ENCODE data around the gene NCAM1. TPM values are rescaled to one million over a fixed set of nuclear protein-coding genes. Genes with fewer than 3 reads are reported as not detected.

The NCAM1 gene
- total RNA-seq, 3 donors from 2014 or later = 6.3 to 97.0 (median 9.3) TPM

DNA sequence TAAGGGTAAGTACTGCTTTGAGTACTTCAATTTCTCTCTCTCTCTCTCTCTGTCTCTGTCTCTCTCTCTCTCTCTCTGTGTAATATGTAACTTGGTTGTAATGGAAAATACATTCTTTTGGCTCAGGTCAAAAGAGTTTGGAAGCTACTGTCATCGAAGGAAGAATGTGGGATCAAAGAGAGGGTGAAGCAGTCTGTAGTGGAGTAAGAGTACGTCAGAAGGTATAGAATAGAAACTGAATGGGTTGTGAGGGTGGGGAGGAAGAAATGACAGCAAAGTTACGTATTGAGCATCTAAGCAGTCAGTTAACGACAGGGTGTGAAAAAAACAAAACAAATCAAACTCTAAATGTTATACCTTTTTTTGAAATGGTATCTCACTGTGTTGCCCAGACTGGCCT is 10.0 kb downstream of the NCAM1 start:
- TF ChIP-seq, protein P1, sequence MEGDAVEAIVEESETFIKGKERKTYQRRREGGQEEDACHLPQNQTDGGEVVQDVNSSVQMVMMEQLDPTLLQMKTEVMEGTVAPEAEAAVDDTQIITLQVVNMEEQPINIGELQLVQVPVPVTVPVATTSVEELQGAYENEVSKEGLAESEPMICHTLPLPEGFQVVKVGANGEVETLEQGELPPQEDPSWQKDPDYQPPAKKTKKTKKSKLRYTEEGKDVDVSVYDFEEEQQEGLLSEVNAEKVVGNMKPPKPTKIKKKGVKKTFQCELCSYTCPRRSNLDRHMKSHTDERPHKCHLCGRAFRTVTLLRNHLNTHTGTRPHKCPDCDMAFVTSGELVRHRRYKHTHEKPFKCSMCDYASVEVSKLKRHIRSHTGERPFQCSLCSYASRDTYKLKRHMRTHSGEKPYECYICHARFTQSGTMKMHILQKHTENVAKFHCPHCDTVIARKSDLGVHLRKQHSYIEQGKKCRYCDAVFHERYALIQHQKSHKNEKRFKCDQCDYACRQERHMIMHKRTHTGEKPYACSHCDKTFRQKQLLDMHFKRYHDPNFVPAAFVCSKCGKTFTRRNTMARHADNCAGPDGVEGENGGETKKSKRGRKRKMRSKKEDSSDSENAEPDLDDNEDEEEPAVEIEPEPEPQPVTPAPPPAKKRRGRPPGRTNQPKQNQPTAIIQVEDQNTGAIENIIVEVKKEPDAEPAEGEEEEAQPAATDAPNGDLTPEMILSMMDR (IDR thresholded peaks at IDR 0.05) = no peak
- no peaks in the 10 kb centered on the region for H3K4me1 ChIP-seq (ENCODE audit: low read depth)
- no peaks in the 10 kb centered on the region for H3K36me3 ChIP-seq (ENCODE audit: low read depth)
- H3K9me3 ChIP-seq = no peaks in the 10 kb centered on the region
- H3K4me3 ChIP-seq = no peak overlapping the region
- ATAC-seq (no peak), DNase-seq (no peak)
- intact Hi-C loops (cut with DNase I, micrococcal nuclease) = no loop called here

DNA sequence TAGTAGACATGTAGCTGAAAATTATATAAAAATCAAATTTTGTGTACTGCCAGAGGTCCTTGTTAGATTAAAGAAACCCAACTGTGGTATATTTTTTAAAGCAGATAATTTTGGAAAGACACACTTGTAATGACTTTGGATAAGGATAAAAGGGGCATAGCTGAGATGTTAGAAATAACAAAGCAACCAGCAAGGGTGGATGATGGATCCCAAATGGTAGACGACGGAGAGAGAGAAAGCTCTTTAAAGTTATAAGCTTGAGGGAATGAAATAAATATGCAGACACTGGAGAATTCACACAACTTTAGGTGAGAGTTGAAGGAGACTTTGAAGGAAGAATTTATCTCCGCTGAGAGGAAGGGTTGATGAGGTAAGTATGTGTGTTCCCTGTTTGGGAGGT is 10.6 kb downstream of the NCAM1 start:
- TF ChIP-seq, protein P1 (IDR thresholded peaks at IDR 0.05) = no peak
- no peaks in the 10 kb centered on the region for H3K36me3 ChIP-seq (ENCODE audit: low read depth)
- no peaks in the 10 kb centered on the region for H3K9me3 ChIP-seq
- intact Hi-C loops (cut with DNase I, micrococcal nuclease) = no loop called here
- H3K4me1 ChIP-seq (ENCODE audit: low read depth) = no peaks in the 10 kb centered on the region
- no peak for ATAC-seq
- no peak overlapping the region for H3K4me3 ChIP-seq
- DNase-seq = no peak

DNA sequence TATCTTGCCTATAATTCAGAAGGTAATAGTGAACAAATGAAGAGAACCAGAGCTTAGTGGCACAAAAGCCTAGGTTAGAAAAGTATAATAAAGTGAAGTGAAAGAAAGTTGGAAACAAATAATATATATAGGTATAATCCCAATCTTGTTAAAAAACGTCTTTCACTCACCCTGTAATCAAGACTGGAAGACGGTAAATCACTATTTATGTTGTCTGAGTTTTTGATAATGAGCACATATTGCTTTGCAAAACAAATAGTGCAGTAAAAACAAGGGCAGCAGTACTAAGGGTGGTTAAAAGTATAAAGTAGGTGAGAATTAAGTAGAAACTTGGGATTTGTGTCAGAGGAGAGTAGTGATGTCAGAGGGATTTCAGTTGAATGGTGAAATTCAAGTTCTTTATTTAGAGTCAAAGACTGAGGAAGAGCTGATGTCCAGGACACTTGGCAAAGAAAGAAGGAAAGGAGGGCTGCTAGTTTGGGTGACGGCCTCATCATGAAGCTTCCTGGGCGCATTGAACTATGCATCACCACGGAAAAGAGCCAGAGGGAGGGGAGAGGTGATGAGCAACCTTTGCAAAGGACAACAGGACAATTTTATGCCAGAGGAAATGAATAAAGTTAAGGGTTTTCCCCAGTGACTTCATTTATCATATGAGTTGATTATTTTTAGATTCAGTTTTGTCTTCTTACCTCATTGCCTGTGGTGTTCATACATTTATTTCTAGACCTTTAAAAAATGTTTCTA is 11.4 kb downstream of the NCAM1 start:
- DNase-seq (no peak), ATAC-seq (no peak)
- TF ChIP-seq, protein P1 (IDR thresholded peaks at IDR 0.05) = no peak
- Histone ChIP-seq H3K4me1 (ENCODE audit: low read depth) (no peaks in the 10 kb centered on the region), H3K36me3 (ENCODE audit: low read depth) (no peaks in the 10 kb centered on the region), H3K4me3 (no peak overlapping the region), H3K9me3 (no peaks in the 10 kb centered on the region)
- intact Hi-C loops (cut with DNase I, micrococcal nuclease) = no loop called here

DNA sequence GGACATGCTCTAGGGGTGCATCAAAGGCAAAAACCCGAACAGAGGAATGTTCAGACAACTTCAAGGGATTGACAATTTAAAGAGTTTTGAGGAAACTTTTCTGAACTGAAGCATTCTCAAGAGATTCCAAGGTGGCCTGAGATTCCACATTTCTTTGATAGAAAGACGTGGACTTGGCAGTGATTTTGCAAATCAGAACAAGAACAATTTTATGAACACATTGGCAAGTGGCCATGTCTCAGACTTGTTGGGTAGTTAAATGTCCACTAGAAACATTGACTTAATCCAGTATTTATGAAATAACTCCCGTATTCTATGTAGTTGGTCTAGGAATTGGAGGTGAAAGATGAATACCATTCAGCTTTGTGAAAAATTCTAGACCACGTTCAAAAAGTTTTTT is 13.8 kb downstream of the NCAM1 start:
- no peak for ATAC-seq
- Histone ChIP-seq H3K4me3 (no peak overlapping the region), H3K36me3 (ENCODE audit: low read depth) (no peaks in the 10 kb centered on the region), H3K4me1 (ENCODE audit: low read depth) (no peaks in the 10 kb centered on the region), H3K9me3 (no peaks in the 10 kb centered on the region)
- TF ChIP-seq, protein P1 (IDR thresholded peaks at IDR 0.05) = no peak
- no peak for DNase-seq
- intact Hi-C loops (cut with DNase I, micrococcal nuclease) = no loop called here

DNA sequence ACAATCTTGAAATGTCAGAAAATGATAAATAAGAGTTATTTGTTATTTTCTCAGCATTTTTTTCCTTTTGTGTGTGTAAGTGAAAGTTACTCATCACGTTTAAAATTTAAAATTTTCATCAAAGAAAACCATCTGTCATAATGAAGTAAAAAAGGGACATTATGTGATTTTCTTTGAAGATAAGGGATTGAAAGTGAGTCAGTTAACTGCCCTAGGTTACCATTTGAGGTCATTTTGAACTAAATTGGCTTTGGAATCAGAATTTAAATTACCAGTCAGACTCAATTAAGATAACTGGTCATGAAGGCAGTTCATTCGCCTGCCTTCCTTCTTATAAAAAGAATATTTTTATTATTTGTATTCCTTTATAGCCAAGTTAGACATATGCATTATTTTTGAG is 14.3 kb downstream of the NCAM1 start:
- Histone ChIP-seq H3K4me3 (no peak overlapping the region), H3K9me3 (no peaks in the 10 kb centered on the region), H3K36me3 (ENCODE audit: low read depth) (no peaks in the 10 kb centered on the region), H3K4me1 (ENCODE audit: low read depth) (no peaks in the 10 kb centered on the region)
- TF ChIP-seq, protein P1 (IDR thresholded peaks at IDR 0.05) = no peak
- DNase-seq (no peak), ATAC-seq (no peak)
- intact Hi-C loops (cut with DNase I, micrococcal nuclease) = no loop called here

Measured in mucosa of descending colon (tissue), 3 donors.